Dermis microvascular lymphatic vessel endothelial cell (primary cell): ENCODE data around the gene CCNE1. TPM values are rescaled to one million over a fixed set of nuclear protein-coding genes. Genes with fewer than 3 reads are reported as not detected.
A peak's percentile ranks its signal among the peaks of the same experiment; 100 is the strongest.

Source experiments
- DNase-seq, 2 donors: peaks; one replicate each; pipeline versions ENCODE4 v3.0.0 to v3.0.0-alpha.2; 2010; ENCODE audit warnings: low read depth in 2 of 2
- total RNA-seq: library from RNA; depleted of rRNA; stranded (reverse); fragments of >200 nt; gene quantifications from 2 replicates; pipeline ENCODE4 v1.2.1, GENCODE V29; 2014

The CCNE1 gene
- 3.8 and 4.0 TPM in 2 replicates for total RNA-seq

DNA sequence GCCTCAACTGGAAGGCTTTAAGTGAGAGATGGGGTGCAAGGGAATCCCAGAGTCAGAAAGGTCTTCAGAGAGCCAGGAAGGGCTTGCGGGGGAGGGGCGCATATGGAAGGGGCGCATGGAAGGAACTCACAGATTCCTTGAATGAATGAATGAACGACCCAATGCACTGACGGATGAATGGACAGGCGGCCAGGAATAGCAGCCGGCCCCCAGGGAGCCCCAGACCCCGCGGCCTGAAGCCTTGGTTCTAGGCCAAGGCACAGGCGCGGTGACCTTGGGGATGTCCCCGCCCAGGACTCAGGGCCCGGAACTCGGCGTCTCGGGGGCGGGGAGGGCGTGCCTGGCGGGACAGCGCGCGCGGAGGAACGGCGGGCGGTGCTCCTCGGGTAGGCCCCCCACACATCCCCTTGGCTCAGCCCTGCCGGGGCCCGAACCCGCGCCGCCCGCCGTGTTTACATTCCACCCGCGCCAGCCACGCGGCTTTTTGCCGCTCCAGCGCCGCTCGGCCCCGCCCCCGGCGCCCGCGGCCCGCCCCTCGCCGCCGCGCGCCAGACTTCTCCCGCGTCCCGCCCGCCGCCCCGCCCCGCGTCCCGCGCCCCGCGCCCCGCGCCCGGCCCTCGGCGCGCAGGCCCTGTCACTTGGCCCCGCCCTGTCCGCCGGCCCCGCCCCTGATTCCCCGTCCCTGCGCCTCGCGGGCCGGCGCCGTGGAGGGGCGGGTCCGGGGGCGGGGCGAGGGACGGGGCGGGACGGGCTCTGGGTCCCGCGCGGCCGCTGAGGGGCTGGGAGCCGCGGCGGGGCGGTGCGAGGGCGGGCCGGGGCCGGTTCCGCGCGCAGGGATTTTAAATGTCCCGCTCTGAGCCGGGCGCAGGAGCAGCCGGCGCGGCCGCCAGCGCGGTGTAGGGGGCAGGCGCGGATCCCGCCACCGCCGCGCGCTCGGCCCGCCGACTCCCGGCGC is at the start of gene CCNE1:
CCNE1 (plus strand) TSS at position 867 of the 955 bp plus-strand sequence. CDS start 565 bp downstream, outside the sequence.
- DNase-seq = peak; percentile 50 to 89

DNA sequence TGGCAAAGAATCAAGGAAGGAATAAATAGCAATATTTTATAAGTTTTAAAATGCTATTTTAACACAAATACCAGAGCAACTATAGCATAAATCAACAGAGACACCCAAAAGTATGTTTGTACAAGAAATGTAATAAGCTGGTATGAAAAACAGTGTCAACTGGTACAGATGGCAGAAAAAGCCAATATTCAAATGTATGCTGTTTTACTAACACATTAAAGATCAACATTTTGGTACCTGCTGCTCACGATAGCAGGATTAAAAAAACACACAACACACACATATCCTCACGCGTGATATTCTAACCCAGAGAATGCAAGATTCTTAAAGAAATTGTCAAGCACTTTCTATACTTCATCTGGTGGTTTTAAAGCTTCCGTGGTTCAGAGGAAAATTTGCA is 48.6 kb upstream of the CCNE1 start:
- DNase-seq = no peak

- DNase-seq = no peak
These were observed 47.4 kb upstream of the CCNE1 start for GRCh38 chr19:29764361-29764760.

DNA sequence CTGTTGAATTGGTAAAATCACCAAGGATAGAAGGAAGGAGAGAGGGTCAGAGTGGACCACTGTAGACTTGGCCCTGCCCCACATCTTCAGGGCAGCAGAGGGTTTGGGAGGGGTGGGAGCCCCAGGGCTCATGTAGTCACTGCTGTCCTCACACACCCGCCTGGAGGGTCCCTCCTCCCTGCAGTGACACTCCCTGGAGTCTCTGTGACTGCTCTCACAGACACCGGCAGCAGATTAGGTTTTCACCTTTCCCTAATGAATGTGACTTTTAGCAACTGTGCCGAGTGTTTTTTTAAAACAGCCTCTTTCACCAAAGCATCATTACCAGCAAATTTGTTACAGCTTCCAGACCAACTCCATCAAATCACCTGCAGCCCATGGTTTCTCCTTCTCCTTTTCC is 45.7 kb upstream of the CCNE1 start:
- no peak for DNase-seq

DNA sequence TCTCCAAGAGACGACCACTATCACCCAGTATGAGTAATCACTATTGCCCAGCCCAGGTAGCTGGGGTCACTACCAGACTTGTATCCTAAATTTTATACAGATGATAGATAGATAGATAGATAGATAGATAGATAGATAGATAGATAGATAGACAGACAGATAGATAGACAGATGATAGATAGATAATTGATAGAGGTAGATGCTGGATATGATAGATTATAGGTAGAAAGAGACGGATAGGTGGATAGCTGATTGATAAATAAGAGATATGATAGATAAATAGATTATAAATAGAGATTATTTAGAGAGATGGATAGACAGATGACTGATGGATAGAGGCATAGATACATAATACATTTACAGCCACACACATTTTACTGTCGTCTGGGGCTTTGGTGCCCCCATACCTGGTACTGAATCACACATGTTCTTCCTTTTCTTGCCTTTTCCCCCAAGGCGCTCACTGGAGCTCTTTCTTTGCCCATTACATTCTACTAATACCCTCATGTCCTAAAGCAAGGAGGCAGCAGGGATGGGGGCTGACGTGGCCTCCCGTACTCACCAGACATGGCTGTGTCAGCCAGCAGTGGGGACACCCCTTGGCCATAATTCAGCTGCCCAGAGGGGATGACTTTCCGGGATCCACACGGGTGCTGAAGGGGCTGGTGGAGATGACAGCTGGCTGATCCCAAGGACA is 44.6 kb upstream of the CCNE1 start:
- DNase-seq = no peak

- no peak for DNase-seq
These were observed 43.6 kb upstream of the CCNE1 start for GRCh38 chr19:29768166-29768565.

DNA sequence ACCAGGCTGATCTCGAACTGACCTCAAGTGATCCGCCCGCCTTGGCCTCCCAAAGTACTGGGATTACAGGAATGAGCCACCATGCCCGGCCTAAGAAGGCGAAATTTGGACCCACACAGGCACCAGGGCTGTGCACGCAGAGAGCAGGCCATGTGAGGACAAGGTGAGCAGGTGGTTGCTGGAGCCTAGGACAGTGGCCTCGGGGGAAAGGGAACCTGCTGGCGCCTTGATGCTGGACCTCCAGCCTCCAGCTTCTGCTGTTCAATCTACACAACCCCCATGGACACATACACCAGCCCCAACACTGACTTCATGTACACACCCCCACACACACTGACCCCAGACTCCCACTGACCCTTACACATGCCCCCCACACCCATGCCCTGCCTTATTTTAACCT is 41.8 kb upstream of the CCNE1 start:
- no peak for DNase-seq

- DNase-seq = no peak
These were observed 41.1 kb upstream of the CCNE1 start for GRCh38 chr19:29770648-29771047.

- peak in 1 of 2 donors; percentile 40 for DNase-seq
These were observed 39.9 kb upstream of the CCNE1 start for GRCh38 chr19:29771708-29772414.

DNA sequence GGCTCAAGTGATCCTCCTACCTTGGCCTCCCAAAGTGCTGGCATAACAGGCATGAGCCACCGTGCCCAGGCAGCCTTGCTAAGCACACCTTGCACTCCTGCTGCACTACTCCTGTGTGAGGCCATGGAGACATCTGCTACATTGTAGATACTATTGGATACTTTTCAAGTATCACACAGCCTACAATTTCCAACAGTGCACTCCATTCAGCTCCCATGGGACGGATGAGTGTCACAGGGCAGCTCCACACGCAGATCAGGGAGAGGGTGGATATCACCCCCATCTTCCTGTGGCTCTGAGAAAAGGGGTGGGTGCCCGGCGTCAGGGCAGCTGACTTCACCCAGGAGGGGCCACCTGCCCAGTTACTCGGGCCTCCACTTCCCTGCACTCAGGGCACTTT is 39.1 kb upstream of the CCNE1 start:
- DNase-seq = no peak

DNA sequence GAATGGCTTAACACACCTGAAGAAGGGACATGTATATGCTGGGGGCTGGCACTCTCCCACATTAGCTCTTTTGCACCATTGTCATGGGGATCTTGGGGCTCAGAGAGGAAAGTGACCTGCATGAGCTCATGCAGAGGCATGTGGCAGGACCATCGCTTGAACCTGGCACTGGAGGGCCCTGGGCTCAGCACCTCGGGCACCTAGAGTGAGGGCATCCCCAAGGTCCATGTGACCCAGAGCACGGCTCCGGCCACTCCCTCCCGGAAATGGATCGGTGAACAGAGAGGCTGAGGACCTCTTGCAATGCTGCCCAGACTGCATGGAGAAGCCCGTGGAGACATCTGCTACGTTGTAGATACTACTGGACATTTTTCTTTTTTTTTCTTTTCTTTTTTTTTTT is 38.6 kb upstream of the CCNE1 start:
- no peak for DNase-seq

GRCh38 chr19:29774126-29774525 is 37.7 kb upstream of the CCNE1 start:
- no peak for DNase-seq

GRCh38 chr19:29777781-29778309 is 33.9 kb upstream of the CCNE1 start:
- DNase-seq = no peak

GRCh38 chr19:29779921-29780320 is 31.9 kb upstream of the CCNE1 start:
- no peak for DNase-seq

DNA sequence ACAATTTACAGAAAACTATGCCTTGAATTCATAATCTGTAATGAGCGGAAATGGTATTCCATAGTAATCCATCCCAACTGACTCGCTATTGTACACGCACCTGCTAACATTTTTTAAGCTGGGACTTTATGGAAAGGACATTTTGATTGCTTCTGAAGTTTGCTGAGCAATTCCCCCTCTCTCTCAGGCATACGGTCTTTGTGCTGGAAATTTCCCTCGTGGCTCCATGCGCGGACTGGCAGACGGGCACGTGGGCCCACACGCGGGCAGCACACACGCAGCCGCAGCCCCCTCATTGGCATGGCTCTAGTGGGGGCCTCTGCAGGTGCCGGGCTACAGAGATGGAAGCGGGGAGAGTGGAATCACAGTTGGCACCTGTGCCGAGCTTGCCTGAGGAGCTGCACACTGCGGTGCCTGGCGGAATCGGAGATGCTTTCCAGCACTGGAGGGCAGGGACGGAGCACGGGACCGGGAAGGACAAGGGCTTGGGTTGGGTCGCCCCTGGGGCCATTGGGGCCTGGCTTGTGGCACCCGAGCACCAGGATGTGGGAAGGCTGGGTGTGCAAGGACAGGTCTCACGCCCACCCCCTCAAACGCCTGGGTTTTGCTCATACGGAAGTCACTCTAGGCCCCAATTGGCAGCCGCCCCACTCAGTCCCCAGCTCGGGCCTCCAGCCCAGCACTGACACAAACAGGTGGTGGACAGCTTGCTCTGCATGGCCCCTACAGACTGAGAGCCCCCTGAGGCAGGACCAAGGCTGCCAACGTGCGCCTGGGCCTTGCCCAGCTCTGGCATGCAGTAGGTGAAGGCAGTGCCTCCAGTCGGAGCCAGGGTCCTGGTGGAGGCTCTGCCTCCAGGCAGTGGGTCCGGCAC is 30.2 kb upstream of the CCNE1 start:
- DNase-seq = no peak

GRCh38 chr19:29782260-29782580 is 29.6 kb upstream of the CCNE1 start:
- no peak for DNase-seq

DNA sequence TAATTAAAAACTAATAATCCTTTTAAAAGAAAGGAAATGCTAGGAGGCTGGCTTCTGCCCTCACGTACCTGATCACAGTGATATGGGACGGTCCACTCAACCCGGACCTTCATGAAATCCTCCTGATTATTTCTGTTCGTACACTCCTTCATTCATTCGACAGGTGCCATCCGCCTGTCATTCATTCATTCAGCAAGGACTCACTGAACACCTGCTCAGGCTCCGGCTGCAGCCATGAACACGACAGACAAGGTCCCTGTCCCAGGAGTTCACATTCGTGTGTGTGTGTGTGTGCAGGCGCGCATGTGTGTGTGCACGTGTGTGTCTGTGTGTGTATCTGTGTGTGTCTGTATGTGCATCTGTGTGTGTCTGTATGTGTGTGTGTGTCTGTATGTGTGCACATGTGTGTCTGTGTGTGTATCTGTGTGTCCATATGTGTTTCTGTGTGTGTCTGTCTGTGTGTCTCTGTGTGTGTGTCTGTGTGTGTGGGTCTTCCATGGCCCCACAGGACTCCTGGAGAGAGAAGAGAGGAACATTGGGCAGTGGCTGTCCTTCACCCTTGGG is 28.1 kb upstream of the CCNE1 start:
- no peak for DNase-seq

DNA sequence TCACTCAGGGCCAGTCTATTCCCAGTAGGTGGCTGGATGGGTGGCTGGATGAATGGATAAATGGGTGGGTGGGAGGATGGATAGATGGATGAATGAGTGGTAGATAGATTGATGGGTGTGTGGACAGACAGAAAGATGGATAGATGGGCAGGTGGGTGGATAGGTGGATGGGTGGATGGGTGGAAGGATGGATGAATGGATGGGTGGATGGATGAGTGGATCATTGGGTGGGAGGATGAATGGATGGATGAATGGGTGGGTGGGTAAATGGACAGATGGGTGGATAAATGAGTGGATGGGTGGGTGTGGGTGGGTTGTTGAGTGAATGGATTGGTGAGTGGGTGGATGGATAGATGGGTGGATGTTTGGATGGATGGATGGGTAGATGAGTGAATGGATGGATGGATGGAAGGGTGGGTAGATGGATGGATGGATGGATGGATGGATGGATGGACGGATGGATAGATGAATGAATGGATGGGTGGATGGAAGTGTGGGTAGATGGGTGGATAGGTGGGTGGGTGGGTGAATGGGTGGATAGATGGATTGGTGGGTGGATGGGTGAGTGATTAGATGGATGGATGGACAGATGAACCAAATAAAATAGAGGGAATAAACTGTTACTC is 27.1 kb upstream of the CCNE1 start:
- DNase-seq = no peak

- DNase-seq = no peak
These were observed 26.4 kb upstream of the CCNE1 start for GRCh38 chr19:29785360-29785759.

DNA sequence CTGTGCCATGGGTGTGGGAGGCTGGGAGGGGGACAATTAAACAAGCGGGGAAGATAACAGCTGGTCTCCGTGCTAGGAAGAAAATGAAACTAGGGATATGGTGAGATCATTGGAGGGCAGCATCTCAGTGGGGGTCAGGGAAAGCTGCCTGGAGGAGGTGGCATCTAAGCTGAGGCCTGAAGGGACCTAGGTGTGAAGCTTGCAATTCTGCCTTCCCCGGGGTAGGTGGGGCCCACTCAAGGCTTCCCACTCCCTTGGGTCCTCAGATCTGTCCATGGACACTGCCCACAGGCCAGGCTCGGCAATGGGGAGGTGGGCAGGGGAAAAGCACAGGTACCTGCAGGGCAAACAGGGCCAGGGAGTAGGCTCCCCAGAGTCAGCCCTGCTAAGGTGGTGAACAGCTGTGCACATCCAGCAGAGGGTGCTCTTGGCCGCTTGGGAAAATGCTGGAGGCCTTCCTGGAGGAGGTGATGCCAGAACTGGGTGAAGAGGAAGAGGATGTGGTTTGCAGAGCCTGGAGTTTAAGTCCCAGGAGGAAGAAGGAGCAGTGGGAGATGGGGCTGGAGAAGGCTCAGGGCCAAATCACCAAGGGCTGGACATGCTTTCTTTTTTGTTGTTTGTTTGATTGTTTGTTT is 25.7 kb upstream of the CCNE1 start:
- DNase-seq = no peak
